Keratinocyte (primary cell): ENCODE results near the gene DCLK1.

Experiments
- CTCF ChIP-seq, 3 experiments: IDR thresholded peaks in 1 of 3; conservative IDR thresholded peaks in 1 of 3; optimal IDR thresholded peaks in 1 of 3; 2 replicates in 2 of 3; 3 replicates in 1 of 3; pipeline versions ENCODE3 to v1.5.1; 2011; ENCODE audit warnings: low read length in 3 of 3, mild to moderate bottlenecking in 3 of 3, moderate library complexity in 2 of 3, control low read depth in 1 of 3, inconsistent platforms in 1 of 3; ENCODE audit not compliant: insufficient read depth in 2 of 3; ENCODE audit errors: extremely low read depth in 1 of 3
- EZH2 ChIP-seq: IDR thresholded peaks from one replicate; pipeline ENCODE4 v1.6.1; 2012; ENCODE audit warnings: inconsistent platforms, mild to moderate bottlenecking, low read length, moderate library complexity

- TF ChIP-seq CTCF (optimal IDR thresholded peaks at IDR 0.05 in 1 of 3, IDR thresholded peaks at IDR 0.05 in 1 of 3, conservative IDR thresholded peaks at IDR 0.05 in 1 of 3; ENCODE audit: extremely low read depth in 1 of 3, insufficient read depth in 2 of 3, low read length in 3 of 3) (no peak), EZH2 (no peak)
These were observed 345.4 kb downstream of the DCLK1 start for GRCh38 chr13:35785576-35786303.
